Testis (tissue), 2 donors: ENCODE results near the gene PDE7B.

Experiments
- POLR2A ChIP-seq: fragments of 450-650 bp; IDR thresholded peaks from one replicate; pipeline ENCODE4 v1.6.1; 2017; ENCODE audit warnings: antibody characterized with exemption, mild to moderate bottlenecking, moderate library complexity
- TF ChIP-seq, protein P1 (sequence below), 3 experiments: fragments of 450-650 bp in 2 of 3; fragments of 200-600 bp in 1 of 3; sonication (generic) in 1 of 3; IDR thresholded peaks; one replicate each; pipeline ENCODE4 v1.5.1; 2016 to 2019; ENCODE audit warnings: antibody characterized with exemption in 3 of 3, mild to moderate bottlenecking in 2 of 3, moderate library complexity in 1 of 3

DNA sequence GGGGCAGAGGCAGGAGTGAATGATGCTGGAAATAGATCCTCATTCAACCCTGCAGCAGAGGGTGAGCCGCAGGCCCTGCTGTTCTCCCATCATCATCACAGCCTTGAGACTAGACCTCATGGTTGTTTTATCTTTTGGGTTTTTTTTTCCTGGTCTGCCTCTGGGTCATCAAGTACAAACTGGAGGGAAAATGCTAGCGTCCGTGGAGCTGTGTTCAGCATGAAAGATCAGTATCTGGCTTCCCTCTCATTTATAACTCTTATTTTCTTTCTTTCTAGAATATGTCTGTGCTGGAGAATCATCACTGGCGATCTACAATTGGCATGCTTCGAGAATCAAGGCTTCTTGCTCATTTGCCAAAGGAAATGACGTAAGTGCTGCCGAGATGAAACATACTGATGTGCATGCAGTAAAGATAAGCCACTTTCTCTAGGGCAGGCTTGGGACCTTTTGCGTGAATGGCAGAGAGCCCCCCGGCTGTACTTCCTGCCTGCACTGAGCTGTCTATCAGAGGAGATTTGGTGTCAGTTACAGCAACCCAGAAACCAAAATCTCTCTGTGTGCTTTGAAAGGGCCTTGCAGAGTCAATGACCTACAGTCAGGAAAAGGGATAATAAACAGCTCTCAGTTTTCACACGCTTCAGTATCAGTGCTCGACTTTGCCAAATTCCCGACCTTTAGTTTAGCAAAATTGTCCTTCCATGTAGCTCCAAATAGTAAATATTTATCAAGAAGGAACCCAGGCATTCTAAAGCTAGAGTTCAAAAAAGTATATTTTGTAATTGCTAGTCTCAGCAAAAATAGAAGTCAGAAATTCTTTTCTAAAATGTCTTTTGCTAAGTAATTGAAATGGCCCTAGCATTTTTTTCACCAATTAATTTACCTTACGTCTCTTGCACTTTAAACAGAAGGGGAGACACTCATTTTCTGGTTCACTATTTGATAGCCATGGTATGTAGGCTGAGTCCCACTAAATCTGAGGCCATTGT is 322.3 kb downstream of the PDE7B start:
- TF ChIP-seq, protein P1, sequence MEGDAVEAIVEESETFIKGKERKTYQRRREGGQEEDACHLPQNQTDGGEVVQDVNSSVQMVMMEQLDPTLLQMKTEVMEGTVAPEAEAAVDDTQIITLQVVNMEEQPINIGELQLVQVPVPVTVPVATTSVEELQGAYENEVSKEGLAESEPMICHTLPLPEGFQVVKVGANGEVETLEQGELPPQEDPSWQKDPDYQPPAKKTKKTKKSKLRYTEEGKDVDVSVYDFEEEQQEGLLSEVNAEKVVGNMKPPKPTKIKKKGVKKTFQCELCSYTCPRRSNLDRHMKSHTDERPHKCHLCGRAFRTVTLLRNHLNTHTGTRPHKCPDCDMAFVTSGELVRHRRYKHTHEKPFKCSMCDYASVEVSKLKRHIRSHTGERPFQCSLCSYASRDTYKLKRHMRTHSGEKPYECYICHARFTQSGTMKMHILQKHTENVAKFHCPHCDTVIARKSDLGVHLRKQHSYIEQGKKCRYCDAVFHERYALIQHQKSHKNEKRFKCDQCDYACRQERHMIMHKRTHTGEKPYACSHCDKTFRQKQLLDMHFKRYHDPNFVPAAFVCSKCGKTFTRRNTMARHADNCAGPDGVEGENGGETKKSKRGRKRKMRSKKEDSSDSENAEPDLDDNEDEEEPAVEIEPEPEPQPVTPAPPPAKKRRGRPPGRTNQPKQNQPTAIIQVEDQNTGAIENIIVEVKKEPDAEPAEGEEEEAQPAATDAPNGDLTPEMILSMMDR (IDR thresholded peaks at IDR 0.05): no peak
- no peak for TF ChIP-seq POLR2A
